Measurements from ENCODE around the gene ZC3H12D. TPM values are rescaled to one million over a fixed set of nuclear protein-coding genes. Genes with fewer than 3 reads are reported as not detected.

ZC3H12D gene
- total RNA-seq, 2 donors from 2014 or later: 106 to 170 TPM

DNA sequence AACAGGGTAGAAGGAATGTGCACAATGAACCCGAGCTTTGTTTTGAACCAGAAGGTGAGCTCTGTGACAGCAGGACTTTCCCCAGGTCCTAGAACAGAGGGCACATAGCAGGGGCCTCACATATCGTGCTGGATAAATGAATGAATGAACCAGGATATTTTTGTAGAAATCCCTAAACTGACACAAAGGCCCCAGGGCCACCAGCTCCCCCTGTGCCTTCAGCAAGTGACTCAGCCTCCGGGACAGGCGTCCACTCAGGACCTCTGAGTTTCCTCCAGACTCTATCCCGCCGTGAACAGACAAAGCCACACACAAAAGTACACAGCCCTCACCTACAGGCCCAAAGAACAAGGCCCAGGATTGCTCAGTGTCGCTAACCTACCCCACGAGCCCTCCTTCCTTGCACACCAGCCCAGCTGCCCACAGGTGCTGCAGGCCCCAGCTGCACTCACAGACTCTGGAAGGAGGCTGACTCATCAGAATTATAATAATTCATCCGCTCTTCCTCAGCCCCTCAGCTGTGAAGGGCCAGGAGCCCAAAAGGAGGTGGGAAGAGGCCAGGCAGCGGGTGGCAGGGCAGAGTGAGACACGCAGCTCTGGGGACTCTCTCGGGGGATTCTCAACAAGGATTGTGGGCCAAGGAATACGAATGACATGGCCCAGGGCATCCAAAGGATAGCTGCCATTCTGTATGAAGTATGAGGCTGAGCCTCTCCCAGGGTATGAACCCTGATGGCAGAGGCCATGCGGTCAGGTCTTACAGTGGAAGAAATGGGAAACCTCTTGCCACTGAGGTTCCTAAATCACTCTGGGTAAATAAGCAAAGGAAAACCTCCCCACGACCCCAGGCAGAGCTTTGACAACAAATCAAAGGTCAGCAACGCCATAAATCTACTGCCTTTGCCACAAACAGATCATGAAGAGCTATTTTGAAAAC is 43.8 kb downstream of the ZC3H12D start:
- DNase-seq (no peak), ATAC-seq (replicated peaks in 1 of 2) (no peak)
- Mint-ChIP-seq H3K36me3 (ENCODE audit: insufficient read depth in 2 of 2) (peaks cover 6 to 12% of the 10 kb centered on the region in 2 donors), H3K4me1 (ENCODE audit: low read depth) (peaks cover 53% of the 10 kb centered on the region), H3K9me3 (peaks cover 0 to 4% of the 10 kb centered on the region in 2 donors), H3K4me3 (no peak overlapping the region), H3K27me3 (ENCODE audit: low read depth) (no peaks in the 10 kb centered on the region), H3K27ac (peak overlapping the region; percentile 66)

DNA sequence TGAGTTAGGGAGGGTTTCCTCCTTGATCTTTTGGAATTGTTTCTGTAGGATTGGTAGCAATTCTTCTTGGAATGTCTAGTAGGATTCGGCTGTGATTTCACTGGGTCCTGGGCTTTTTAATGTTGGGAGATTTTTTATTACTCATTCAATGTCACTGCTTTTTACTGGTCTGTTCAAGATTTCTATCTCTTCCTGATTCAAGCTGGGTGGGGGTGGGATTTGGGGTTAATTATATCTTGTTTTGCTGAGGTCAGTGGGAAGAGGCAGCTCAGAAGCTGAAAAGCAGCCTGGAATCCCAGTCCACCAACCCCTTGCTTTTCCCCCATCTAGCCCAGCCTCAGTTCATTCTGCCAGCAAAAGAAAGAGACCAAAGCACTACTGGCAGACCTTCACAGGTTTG is 45.2 kb downstream of the ZC3H12D start:
- H3K27ac Mint-ChIP-seq: peak overlapping the region; percentile 78
- DNase-seq (no peak), ATAC-seq (replicated peaks in 1 of 2) (no peak)
- no peaks in the 10 kb centered on the region for H3K27me3 Mint-ChIP-seq (ENCODE audit: low read depth)
- peaks cover 40% of the 10 kb centered on the region for H3K4me1 Mint-ChIP-seq (ENCODE audit: low read depth)
- H3K36me3 Mint-ChIP-seq (ENCODE audit: insufficient read depth in 2 of 2): peaks cover 6 to 9% of the 10 kb centered on the region in 2 donors
- H3K9me3 Mint-ChIP-seq: peaks cover 0 to 3% of the 10 kb centered on the region in 2 donors
- H3K4me3 Mint-ChIP-seq: peak overlapping the region in 1 of 2 donors; percentile 20

DNA sequence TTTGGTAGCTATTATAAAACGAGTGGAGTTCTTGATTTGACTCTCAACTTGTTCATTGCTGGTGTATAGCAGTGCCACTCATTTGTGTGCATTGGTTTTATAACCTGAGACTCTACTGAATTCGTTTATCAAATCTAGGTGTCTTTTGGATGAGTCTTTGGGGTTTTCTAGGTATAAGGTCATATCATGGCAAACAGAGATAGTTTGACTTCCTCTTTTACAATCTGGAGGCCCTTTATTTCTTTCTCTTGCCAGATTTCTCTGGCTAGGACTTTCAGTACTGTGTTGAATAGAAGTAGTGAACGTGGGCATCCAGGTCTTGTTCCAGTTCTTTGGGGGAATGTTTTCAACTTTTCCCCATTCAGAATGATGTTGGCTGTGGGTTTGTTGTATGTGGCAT is 46.0 kb downstream of the ZC3H12D start:
- peak overlapping the region in 1 of 2 donors; percentile 9 for H3K4me3 Mint-ChIP-seq
- peaks cover 39% of the 10 kb centered on the region for H3K4me1 Mint-ChIP-seq (ENCODE audit: low read depth)
- no peaks in the 10 kb centered on the region for H3K9me3 Mint-ChIP-seq
- peak overlapping the region; percentile 78 for H3K27ac Mint-ChIP-seq
- H3K36me3 Mint-ChIP-seq (ENCODE audit: insufficient read depth in 2 of 2): peaks cover 4 to 5% of the 10 kb centered on the region in 2 donors
- DNase-seq: no peak
- ATAC-seq (replicated peaks in 1 of 2): peak; percentile 61 to 77
- H3K27me3 Mint-ChIP-seq (ENCODE audit: low read depth): no peaks in the 10 kb centered on the region

DNA sequence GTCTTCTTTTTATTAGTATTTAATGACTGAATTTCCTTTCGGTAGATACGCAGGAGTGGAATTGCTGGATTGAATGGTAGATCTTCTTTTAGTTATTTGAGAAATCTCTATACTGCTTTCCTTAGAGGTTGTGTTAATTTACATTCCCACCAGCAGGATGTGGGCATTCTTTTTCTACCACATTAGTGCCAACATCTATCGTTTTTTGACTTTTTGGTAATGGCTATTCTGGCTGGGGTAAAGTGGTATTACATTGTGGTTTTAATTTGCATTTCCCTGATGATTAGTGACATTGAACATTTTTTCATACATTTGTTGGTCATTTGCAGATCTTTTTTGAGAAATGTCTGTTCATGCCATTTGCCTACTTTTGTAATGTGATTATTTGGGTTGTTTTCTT is 47.6 kb downstream of the ZC3H12D start:
- Mint-ChIP-seq H3K4me1 (ENCODE audit: low read depth) (peaks cover 33% of the 10 kb centered on the region), H3K36me3 (ENCODE audit: insufficient read depth in 2 of 2) (peaks cover 0 to 3% of the 10 kb centered on the region in 2 donors), H3K9me3 (no peaks in the 10 kb centered on the region), H3K27ac (peak overlapping the region; percentile 35), H3K27me3 (ENCODE audit: low read depth) (no peaks in the 10 kb centered on the region), H3K4me3 (no peak overlapping the region)
- DNase-seq (no peak), ATAC-seq (replicated peaks in 1 of 2) (no peak)

DNA sequence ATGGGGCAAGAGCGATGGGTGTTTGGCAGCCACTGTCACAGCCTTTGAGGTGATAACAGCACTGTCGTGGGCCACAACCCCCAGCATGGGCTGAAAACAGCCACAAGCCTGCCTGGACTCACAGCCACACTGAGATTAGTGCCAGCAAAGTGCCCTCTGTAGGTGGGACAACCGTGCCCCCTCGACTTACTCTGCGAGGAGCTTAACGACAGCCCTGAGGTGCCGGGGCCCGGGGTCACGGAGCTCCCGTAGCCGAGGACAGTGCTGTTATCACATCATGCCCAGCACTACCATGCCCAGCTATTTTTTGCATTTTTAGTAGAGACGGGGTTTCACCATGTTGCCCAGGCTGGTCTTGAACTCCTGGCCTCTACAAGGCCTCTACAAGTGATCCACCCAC is 48.2 kb downstream of the ZC3H12D start:
- H3K27me3 Mint-ChIP-seq (ENCODE audit: low read depth): no peaks in the 10 kb centered on the region
- peaks cover 39% of the 10 kb centered on the region for H3K4me1 Mint-ChIP-seq (ENCODE audit: low read depth)
- no peak overlapping the region for H3K4me3 Mint-ChIP-seq
- peaks cover 0 to 3% of the 10 kb centered on the region in 2 donors for H3K36me3 Mint-ChIP-seq (ENCODE audit: insufficient read depth in 2 of 2)
- DNase-seq (no peak), ATAC-seq (replicated peaks in 1 of 2) (no peak)
- no peak overlapping the region for H3K27ac Mint-ChIP-seq
- no peaks in the 10 kb centered on the region for H3K9me3 Mint-ChIP-seq

DNA sequence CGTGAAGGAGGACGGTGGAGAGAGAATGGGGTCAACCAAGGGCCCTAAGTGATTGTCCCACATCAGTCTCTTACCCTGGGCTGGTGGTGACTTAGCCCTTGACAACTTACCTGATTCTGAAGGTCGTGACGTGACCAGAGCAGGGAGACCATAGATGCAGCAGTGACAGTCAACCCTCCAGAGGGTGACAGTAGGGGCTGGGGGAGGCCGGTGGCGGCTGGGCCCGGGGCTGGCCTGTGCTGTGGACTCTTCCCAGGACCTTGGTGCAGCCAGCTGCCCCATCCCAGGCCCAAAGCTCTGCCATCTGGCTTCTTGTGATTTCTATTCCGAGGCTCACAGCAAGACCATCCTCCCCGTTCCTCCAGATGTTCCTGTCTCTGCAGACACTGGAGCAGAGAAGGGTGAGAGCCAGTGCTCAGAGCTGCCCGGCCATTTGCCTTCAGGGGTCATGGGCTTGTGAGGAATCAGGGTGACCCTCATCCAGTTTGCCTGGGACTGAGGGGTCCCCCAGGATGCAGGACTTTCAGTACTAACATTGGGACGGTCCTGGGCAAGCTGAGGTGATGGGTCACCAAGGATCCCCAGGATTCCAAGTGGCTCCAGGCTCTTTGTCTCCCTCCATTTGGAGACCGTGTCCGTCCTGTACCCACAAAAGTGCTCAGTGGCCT is 48.8 kb downstream of the ZC3H12D start:
- Mint-ChIP-seq H3K36me3 (ENCODE audit: insufficient read depth in 2 of 2) (peaks cover 0 to 3% of the 10 kb centered on the region in 2 donors), H3K27me3 (ENCODE audit: low read depth) (no peaks in the 10 kb centered on the region), H3K4me3 (no peak overlapping the region), H3K9me3 (no peaks in the 10 kb centered on the region), H3K27ac (no peak overlapping the region), H3K4me1 (ENCODE audit: low read depth) (peaks cover 39% of the 10 kb centered on the region)
- peak in 1 of 2 donors; percentile 2 for ATAC-seq (replicated peaks in 1 of 2)
- DNase-seq: no peak

DNA sequence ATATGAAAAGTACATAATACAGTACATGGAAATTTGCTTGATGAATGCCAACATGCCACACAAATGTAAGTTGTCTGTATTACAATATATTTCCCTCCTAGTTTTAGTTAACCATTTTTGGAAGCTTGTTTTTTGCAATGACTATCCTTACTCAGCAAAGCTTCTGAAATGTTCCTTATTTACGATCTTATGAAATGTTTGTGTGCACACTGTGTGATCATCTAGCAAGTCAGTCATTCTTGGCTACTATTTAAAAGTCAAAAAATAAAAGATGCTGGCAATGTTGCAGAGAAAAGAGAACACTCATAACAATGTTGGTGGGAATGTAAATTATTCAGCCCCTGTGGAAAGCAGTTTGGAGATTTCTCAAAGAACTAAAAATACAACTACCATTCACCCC is 50.9 kb downstream of the ZC3H12D start:
- DNase-seq: no peak
- H3K36me3 Mint-ChIP-seq (ENCODE audit: insufficient read depth in 2 of 2): peaks cover 0 to 3% of the 10 kb centered on the region in 2 donors

DNA sequence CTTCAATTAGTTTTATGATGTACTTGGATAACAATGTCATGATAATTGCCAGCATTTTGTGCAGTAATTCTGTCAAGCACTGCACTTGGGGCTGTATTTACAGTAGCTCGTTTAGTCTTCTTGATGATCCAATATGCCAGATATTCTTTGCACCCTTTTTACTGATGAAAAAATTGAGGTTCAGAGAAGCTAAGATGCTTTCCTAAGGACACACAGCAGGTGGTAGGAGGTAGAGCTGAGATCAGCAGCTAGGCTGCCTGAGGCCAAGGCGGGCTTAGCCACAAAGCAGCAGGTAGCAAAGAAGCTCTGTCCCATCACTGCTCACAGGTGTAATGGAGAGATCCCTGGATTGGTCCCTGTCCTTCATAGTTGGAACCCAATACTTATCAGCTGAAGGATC is 51.4 kb downstream of the ZC3H12D start:
- DNase-seq (no peak), ATAC-seq (replicated peaks in 1 of 2) (no peak)
- Mint-ChIP-seq H3K4me1 (ENCODE audit: low read depth) (peaks cover 31% of the 10 kb centered on the region), H3K4me3 (no peak overlapping the region), H3K27ac (no peak overlapping the region), H3K9me3 (no peaks in the 10 kb centered on the region), H3K36me3 (ENCODE audit: insufficient read depth in 2 of 2) (peaks cover 0 to 3% of the 10 kb centered on the region in 2 donors), H3K27me3 (ENCODE audit: low read depth) (no peaks in the 10 kb centered on the region)

More for the DNA sequence above, 50.9 kb downstream of the ZC3H12D start:
- H3K9me3 Mint-ChIP-seq: no peaks in the 10 kb centered on the region
- peaks cover 31% of the 10 kb centered on the region for H3K4me1 Mint-ChIP-seq (ENCODE audit: low read depth)
- no peak overlapping the region for H3K4me3 Mint-ChIP-seq
- ATAC-seq (replicated peaks in 1 of 2): no peak
- peak overlapping the region; percentile 67 for H3K27ac Mint-ChIP-seq
- H3K27me3 Mint-ChIP-seq (ENCODE audit: low read depth): no peaks in the 10 kb centered on the region

DNA sequence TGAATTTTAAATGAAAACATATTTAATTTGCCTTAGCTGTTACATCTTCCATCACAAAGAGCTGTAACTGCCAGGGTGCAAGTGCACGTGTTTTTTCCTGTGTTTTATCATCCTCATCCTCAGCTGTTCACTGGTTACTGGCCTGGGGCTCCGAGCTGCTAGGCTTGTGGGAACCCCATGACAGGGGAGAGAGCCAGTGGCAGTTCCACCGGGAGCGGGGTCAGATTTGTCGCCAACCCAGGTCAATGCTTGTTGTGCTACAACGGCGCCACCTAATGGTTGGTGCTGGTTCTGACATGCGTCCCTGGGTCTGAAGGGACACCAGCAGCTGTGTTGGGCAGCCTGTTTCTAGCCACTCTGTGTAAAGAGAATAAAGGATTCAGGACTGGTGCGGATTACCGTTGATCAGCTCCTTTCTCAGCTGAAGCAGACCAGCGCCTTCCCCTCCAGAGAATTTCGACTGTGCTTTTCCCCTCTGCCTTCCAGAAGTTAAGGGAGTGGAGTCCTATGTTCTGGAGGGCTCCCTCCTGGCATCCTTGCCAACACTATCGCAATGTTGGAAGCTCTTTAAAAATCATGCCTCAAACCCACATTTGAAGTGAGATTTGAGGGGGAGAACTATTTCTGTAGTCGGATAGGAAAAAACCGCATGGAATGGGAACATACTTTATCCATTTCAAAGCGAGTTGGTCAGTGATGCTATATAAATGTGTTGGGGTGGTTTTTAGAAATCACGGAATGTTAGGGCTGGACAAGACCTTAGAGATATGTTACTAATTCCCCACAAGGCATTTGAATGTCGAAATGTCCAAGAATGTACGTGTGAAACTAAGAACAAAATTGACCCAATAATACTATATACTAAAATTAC is 52.7 kb downstream of the ZC3H12D start:
- no peaks in the 10 kb centered on the region for H3K27me3 Mint-ChIP-seq (ENCODE audit: low read depth)
- ATAC-seq (replicated peaks in 1 of 2): peak; percentile 77 to 91
- H3K4me1 Mint-ChIP-seq (ENCODE audit: low read depth): peaks cover 19% of the 10 kb centered on the region
- DNase-seq: peak; percentile 88 to 92
- no peaks in the 10 kb centered on the region for H3K9me3 Mint-ChIP-seq
- H3K4me3 Mint-ChIP-seq: peak overlapping the region; percentile 32 to 47
- H3K27ac Mint-ChIP-seq: no peak overlapping the region
- no peaks in the 10 kb centered on the region for H3K36me3 Mint-ChIP-seq (ENCODE audit: insufficient read depth in 2 of 2)

DNA sequence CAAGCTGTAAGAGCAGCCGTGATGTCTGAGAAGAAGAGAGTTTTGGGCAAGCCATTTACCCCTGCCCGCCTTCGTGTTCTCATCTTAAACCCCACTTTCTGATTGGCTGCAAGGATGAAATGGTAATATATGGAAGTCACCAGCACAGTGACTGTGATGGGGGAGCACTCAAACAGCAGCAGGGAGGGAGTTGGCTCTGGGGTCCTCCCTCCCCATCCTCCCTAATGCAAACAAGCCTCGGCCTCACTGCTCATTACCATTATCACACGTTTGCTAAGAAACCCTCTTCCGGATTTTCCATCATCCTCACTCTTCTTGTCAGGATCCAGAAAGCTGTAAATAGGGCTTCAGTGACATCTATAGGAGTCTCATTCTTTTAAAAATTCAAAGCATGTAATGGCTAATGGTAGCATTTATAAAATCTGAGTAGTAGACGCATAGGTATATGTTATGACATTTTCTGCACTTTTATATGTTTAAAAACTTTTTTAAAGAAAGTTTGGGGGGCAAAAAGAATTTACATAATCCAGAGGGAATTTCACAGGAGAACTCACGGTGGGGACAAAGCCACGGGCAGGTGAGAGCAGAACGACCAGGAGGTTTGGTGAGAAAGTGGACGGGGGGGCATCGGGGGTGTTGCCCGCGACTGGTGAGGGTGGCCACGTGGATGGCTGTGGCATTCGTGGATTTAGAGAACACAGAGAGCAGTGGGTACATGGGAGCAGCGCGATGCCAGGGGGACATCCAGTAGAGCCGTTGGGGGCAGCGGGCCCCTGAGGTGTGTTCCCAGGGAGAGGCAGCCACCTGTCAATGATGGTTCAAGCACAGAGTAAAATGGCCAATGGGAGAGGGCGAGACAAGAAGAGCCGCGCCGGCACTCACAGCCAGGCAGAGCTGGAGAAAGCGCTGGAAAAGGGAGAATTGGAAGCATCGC is 55.1 kb downstream of the ZC3H12D start:
- peak overlapping the region; percentile 47 for H3K27ac Mint-ChIP-seq
- no peak overlapping the region for H3K4me3 Mint-ChIP-seq
- H3K36me3 Mint-ChIP-seq (ENCODE audit: insufficient read depth in 2 of 2): no peaks in the 10 kb centered on the region
- no peaks in the 10 kb centered on the region for H3K27me3 Mint-ChIP-seq (ENCODE audit: low read depth)
- DNase-seq (no peak), ATAC-seq (replicated peaks in 1 of 2) (no peak)
- peaks cover 15% of the 10 kb centered on the region for H3K4me1 Mint-ChIP-seq (ENCODE audit: low read depth)
- no peaks in the 10 kb centered on the region for H3K9me3 Mint-ChIP-seq

DNA sequence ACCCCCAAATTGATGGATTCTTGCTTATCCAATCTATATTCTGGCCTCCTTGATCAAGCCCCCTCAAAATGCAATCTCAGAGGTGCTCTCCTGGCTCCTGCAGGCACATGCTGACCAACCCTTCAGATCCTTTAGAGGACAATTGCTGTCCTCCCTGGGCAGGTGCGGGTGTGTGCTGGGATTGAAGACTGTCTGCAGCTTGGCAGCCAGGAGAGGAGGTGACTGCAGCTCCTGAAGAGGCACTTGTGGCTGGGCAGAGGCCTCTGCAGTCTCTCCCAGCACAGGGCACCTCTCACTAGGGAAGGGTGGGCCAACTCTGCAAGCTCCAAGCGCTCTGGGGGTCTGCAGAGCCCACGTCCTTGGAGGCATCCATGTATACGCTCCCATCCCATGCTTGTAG is 56.2 kb downstream of the ZC3H12D start:
- DNase-seq: no peak
- Mint-ChIP-seq H3K9me3 (no peaks in the 10 kb centered on the region), H3K4me3 (no peak overlapping the region), H3K27me3 (ENCODE audit: low read depth) (no peaks in the 10 kb centered on the region), H3K4me1 (ENCODE audit: low read depth) (peaks cover 15% of the 10 kb centered on the region), H3K36me3 (ENCODE audit: insufficient read depth in 2 of 2) (no peaks in the 10 kb centered on the region), H3K27ac (no peak overlapping the region)
- no peak for ATAC-seq (replicated peaks in 1 of 2)

DNA sequence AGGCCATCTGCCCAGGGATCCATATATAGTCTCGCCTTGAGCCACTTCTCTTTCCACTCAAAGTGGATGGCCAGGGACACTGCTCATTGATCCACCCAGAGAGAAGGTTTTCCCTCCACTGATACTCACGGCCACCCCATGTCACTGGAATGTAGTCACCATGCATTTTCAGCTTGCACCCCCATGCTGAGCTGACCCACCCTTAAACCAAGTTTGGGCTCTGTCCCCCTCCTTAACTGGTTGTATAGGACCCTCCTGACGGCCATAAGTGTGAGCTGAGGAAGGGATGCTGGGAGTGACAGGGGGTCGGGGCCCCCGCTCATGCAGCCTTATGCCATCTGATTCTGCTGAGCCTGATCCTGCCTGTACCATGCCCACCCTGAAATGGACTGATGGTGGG is 59.1 kb downstream of the ZC3H12D start:
- H3K27me3 Mint-ChIP-seq (ENCODE audit: low read depth): no peaks in the 10 kb centered on the region
- H3K36me3 Mint-ChIP-seq (ENCODE audit: insufficient read depth in 2 of 2): no peaks in the 10 kb centered on the region
- H3K4me3 Mint-ChIP-seq: no peak overlapping the region
- ATAC-seq (replicated peaks in 1 of 2) (peak in 1 of 2 donors; percentile 2), DNase-seq (no peak)
- H3K27ac Mint-ChIP-seq: no peak overlapping the region
- no peaks in the 10 kb centered on the region for H3K9me3 Mint-ChIP-seq
- H3K4me1 Mint-ChIP-seq (ENCODE audit: low read depth): peaks cover 9% of the 10 kb centered on the region
